Cardiac muscle cell (in vitro differentiated cells and primary cell): ENCODE results near the gene CELF5. TPM values are rescaled to one million over a fixed set of nuclear protein-coding genes. Genes with fewer than 3 reads are reported as not detected.

Source experiments
- DNase-seq, 2 donors: peaks; one replicate each; pipeline versions ENCODE4 v3.0.0 to v3.0.0-alpha.2; 2010 to 2017; ENCODE audit warnings: low read depth in 1 of 2, low spot score in 1 of 2
- H3K27ac ChIP-seq: fragments of 200-600 bp; sonication (generic); 2 replicates; pipeline ENCODE4 v1.5.1; 2016
- H3K27me3 ChIP-seq: fragments of 200-600 bp; sonication (generic); 2 replicates; pipeline ENCODE4 v1.6.0; 2016; ENCODE audit warnings: control low read depth
- H3K36me3 ChIP-seq: fragments of 200-600 bp; sonication (generic); 2 replicates; pipeline ENCODE4 v1.5.1; 2016; ENCODE audit warnings: control low read depth
- H3K4me1 ChIP-seq: fragments of 200-600 bp; sonication (generic); 2 replicates; pipeline ENCODE4 v1.8.1; 2017; ENCODE audit warnings: low read depth, mild to moderate bottlenecking, mixed run types
- H3K4me3 ChIP-seq: fragments of 200-600 bp; sonication (generic); 2 replicates; pipeline ENCODE4 v1.5.1; 2016; ENCODE audit warnings: mild to moderate bottlenecking
- H3K9me3 ChIP-seq: fragments of 200-600 bp; sonication (generic); 2 replicates; pipeline ENCODE4 v1.5.1; 2017; ENCODE audit warnings: low read depth, mild to moderate bottlenecking, control low read depth
- CTCF ChIP-seq: IDR thresholded peaks from 2 replicates; pipeline ENCODE4 v1.5.1; 2012; ENCODE audit warnings: low read depth, mild to moderate bottlenecking, low read length
- polyA plus RNA-seq: library from polyadenylated mRNA; unstranded; fragments of >200 nt; fragmentation: Nextera tagmentation; extraction: Ambion mirVana; gene quantifications from 2 replicates; pipeline ENCODE4 v1.2.1, GENCODE V29; 2016
- total RNA-seq: library from RNA; depleted of rRNA; stranded (reverse); fragments of >200 nt; gene quantifications from 2 replicates; pipeline ENCODE4 v1.2.3, GENCODE V29; 2016

Gene CELF5
- total and polyA plus RNA-seq, 2 experiments from 2014 or later = 4.5 to 8.4 TPM

- Histone ChIP-seq H3K27ac (no peak overlapping the region), H3K27me3 (peaks cover 15% of the 10 kb centered on the region), H3K4me3 (no peak overlapping the region), H3K36me3 (no peaks in the 10 kb centered on the region), H3K9me3 (no peaks in the 10 kb centered on the region), H3K4me1 (no peaks in the 10 kb centered on the region)
- no peak for DNase-seq
- TF ChIP-seq CTCF = no peak
Measured at GRCh38 chr19:3265432-3265831, 41.0 kb downstream of the CELF5 start.

- no peak for TF ChIP-seq CTCF
- Histone ChIP-seq H3K27ac (no peak overlapping the region), H3K4me3 (no peak overlapping the region), H3K36me3 (no peaks in the 10 kb centered on the region), H3K4me1 (no peaks in the 10 kb centered on the region), H3K27me3 (peaks cover 23% of the 10 kb centered on the region), H3K9me3 (no peaks in the 10 kb centered on the region)
- no peak for DNase-seq
Measured at GRCh38 chr19:3266092-3266693, 41.7 kb downstream of the CELF5 start.

GRCh38 chr19:3266792-3267514 is 42.5 kb downstream of the CELF5 start:
- no peak overlapping the region for H3K4me3 ChIP-seq
- no peak overlapping the region for H3K27ac ChIP-seq
- DNase-seq = no peak
- no peaks in the 10 kb centered on the region for H3K36me3 ChIP-seq
- H3K9me3 ChIP-seq = no peaks in the 10 kb centered on the region
- no peak for TF ChIP-seq CTCF
- peaks cover 31% of the 10 kb centered on the region for H3K27me3 ChIP-seq
- no peaks in the 10 kb centered on the region for H3K4me1 ChIP-seq

- Histone ChIP-seq H3K27ac (no peak overlapping the region), H3K36me3 (no peaks in the 10 kb centered on the region), H3K4me1 (no peaks in the 10 kb centered on the region), H3K4me3 (no peak overlapping the region), H3K27me3 (peaks cover 35% of the 10 kb centered on the region), H3K9me3 (no peaks in the 10 kb centered on the region)
- no peak for TF ChIP-seq CTCF
- no peak for DNase-seq
Measured at GRCh38 chr19:3268326-3268725, 43.9 kb downstream of the CELF5 start.

- no peaks in the 10 kb centered on the region for H3K9me3 ChIP-seq
- TF ChIP-seq CTCF = no peak
- H3K36me3 ChIP-seq = no peaks in the 10 kb centered on the region
- no peak overlapping the region for H3K4me3 ChIP-seq
- H3K4me1 ChIP-seq = no peaks in the 10 kb centered on the region
- DNase-seq = no peak
- no peak overlapping the region for H3K27ac ChIP-seq
- peaks cover 35% of the 10 kb centered on the region for H3K27me3 ChIP-seq
Measured at GRCh38 chr19:3268763-3269162, 44.3 kb downstream of the CELF5 start.
